HepG2 (cell line): ENCODE measurements around the gene UBE4A. TPM values are rescaled to one million over a fixed set of nuclear protein-coding genes. Genes with fewer than 3 reads are reported as not detected.

Experiments used
- ATAC-seq: fragments of 200-7000 bp; cut with Tn5 transposase; 3 replicates; pipeline ENCODE4 v1.9.1; 2020; ENCODE audit warnings: mild to moderate bottlenecking, moderate library complexity
- BruUV-seq: library from RNA; stranded (reverse); fragments of 400-500 nt; replicated peaks from 2 replicates; lab custom pipeline; 2021; lab: Mats Ljungman, UMichigan
- CTCF ChIA-PET: fragments of 300-600 bp; formaldehyde crosslinking; extraction: SDS; loops from one replicate; lab custom pipeline; 2021; ENCODE audit warnings: low total read pairs, inconsistent platforms, low intra/inter-chr PET ratio; lab: Yijun Ruan, JAX
- POLR2A ChIA-PET: fragments of 350-600 bp; sonication (Branson Sonifier 250); formaldehyde crosslinking; loops from one replicate; lab custom pipeline; 2020; ENCODE audit warnings: antibody characterized with exemption, inconsistent platforms; lab: Yijun Ruan, JAX
- DNase-seq: peaks from one replicate; pipeline ENCODE4 v3.0.0-alpha.2; 2015; ENCODE audit warnings: low spot score
- FAIRE-seq: peaks from 3 replicates; lab custom pipeline; 2011; peaks lifted over from hg19 to GRCh38; lab: Jason Lieb, UNC
- H2AFZ ChIP-seq: one replicate; pipeline ENCODE4 v1.6.1; 2011; ENCODE audit warnings: low read length, inconsistent platforms
- H3K27ac ChIP-seq: fragments of 300-600 bp; 3 replicates; pipeline ENCODE4 v1.8.0; 2011; ENCODE audit warnings: mixed run types, mild to moderate bottlenecking, mixed read lengths, low read length, inconsistent platforms; ENCODE audit not compliant: insufficient read depth; ENCODE audit errors: extremely low read length
- H3K27me3 ChIP-seq, 2 experiments: fragments of 200-600 bp in 1 of 2; 2 replicates in 1 of 2; 3 replicates in 1 of 2; pipeline versions ENCODE4 v1.6.0 to v1.8.0; 2011; ENCODE audit warnings: low read length in 2 of 2, mild to moderate bottlenecking in 2 of 2, moderate library complexity in 2 of 2, inconsistent platforms in 1 of 2; ENCODE audit not compliant: insufficient read depth in 2 of 2, control insufficient read depth in 1 of 2
- H3K36me3 ChIP-seq, 2 experiments: fragments of 200-600 bp in 1 of 2; replicated peaks in 1 of 2; 2 replicates in 1 of 2; 3 replicates in 1 of 2; pipeline versions ENCODE4 v1.5.1 to v1.8.0; 2011; ENCODE audit warnings: low read length in 2 of 2, inconsistent platforms in 1 of 2; ENCODE audit not compliant: insufficient read depth in 2 of 2, control insufficient read depth in 1 of 2
- H3K4me1 ChIP-seq: 2 replicates; pipeline ENCODE4 v1.5.1; 2012; ENCODE audit warnings: low read length, inconsistent platforms; ENCODE audit not compliant: insufficient read depth
- H3K4me2 ChIP-seq: 2 replicates; pipeline ENCODE4 v1.6.0; 2011; ENCODE audit warnings: low read depth, low read length, inconsistent platforms
- H3K4me3 ChIP-seq, 3 experiments: fragments of 200-600 bp in 1 of 3; sonication (generic), shearing (Covaris generic) in 1 of 3; replicated peaks in 1 of 3; 2 replicates each; pipeline ENCODE4 v1.5.1; 2011 to 2016; ENCODE audit warnings: low read length in 3 of 3, inconsistent platforms in 2 of 3, low read depth in 2 of 3, mild to moderate bottlenecking in 2 of 3, control low read depth in 1 of 3, mixed read lengths in 1 of 3; ENCODE audit not compliant: insufficient read depth in 1 of 3
- H3K79me2 ChIP-seq: one replicate; pipeline ENCODE4 v1.6.1; 2011; ENCODE audit warnings: low read length, inconsistent platforms; ENCODE audit not compliant: insufficient read depth
- H3K9ac ChIP-seq: 2 replicates; pipeline ENCODE4 v1.6.0; 2011; ENCODE audit warnings: mild to moderate bottlenecking, low read depth, low read length, inconsistent platforms; ENCODE audit not compliant: insufficient read depth
- H3K9me3 ChIP-seq: 2 replicates; pipeline ENCODE4 v1.5.1; 2012; ENCODE audit warnings: mild to moderate bottlenecking, low read length
- H4K20me1 ChIP-seq: 2 replicates; pipeline ENCODE4 v1.6.0; 2011; ENCODE audit warnings: inconsistent platforms, mild to moderate bottlenecking, low read length, moderate library complexity; ENCODE audit not compliant: insufficient read depth
- ATF7 ChIP-seq, 2 experiments: fragments of 450-650 bp in 1 of 2; sonication (generic) in 1 of 2; formaldehyde crosslinking in 1 of 2; IDR thresholded peaks; 2 replicates each; pipeline versions ENCODE4 v1.4.0 to v1.6.1; 2016 to 2020; ENCODE audit warnings: antibody characterized with exemption in 1 of 2, mild to moderate bottlenecking in 1 of 2, missing genetic modification reagents in 1 of 2
- CEBPB ChIP-seq: IDR thresholded peaks from 2 replicates; pipeline ENCODE4 v1.6.1; 2011; ENCODE audit warnings: low read depth, low read length, improper control_type of control experiment, borderline replicate concordance
- FOXA3 ChIP-seq: IDR thresholded peaks from 2 replicates; pipeline ENCODE4 v1.6.1; 2016; ENCODE audit warnings: missing genetic modification reagents, missing compliant biosample characterization
- RBM22 ChIP-seq: fragments of 200-400 bp; formaldehyde crosslinking; optimal IDR thresholded peaks from 2 replicates; pipeline ENCODE3; 2017; ENCODE audit warnings: mild to moderate bottlenecking, low read length, moderate library complexity
- ZBTB38 ChIP-seq: sonication (generic); formaldehyde crosslinking; IDR thresholded peaks from 2 replicates; pipeline ENCODE4 v1.5.1; 2020; ENCODE audit warnings: mild to moderate bottlenecking, missing genetic modification reagents
- ZNF766 ChIP-seq: sonication (generic); formaldehyde crosslinking; IDR thresholded peaks from 2 replicates; pipeline ENCODE4 v1.5.0; 2020; ENCODE audit warnings: missing genetic modification reagents, borderline replicate concordance
- WGBS: methylation state at CpG from one replicate; pipeline ENCODE4 v1.1.6; 2017; ENCODE audit warnings: low lambda C conversion rate; 5-methylcytosine and 5-hydroxymethylcytosine counted together
- in situ Hi-C: cut with HindIII; loops from 2 replicates; pipeline ENCODE4 v1.10.0; 2017; ENCODE audit warnings: low pct_unique_long_range_greater_than_20kb; ENCODE audit not compliant: extremely low pct_ligation_motif_present
- intact Hi-C: fragments of 100-400 bp; cut with micrococcal nuclease; formaldehyde crosslinking; loops from one replicate; pipeline ENCODE4 v1.10.0; 2022; ENCODE audit not compliant: unreplicated experiment
- polyA plus RNA-seq, 8 experiments: library from polyadenylated mRNA; depleted of rRNA in 3 of 8; stranded (reverse) in 7 of 8; unstranded in 1 of 8; fragments of >200 nt; fragmentation: Illumina TruSeq in 4 of 8; extraction: Trizol in 4 of 8; gene quantifications; 2 replicates each; pipeline versions ENCODE4 v1.2.1 to v1.2.3, GENCODE V29; 2011 to 2016; ENCODE audit warnings: low read depth in 4 of 8, missing spikeins in 1 of 8, mixed read lengths in 1 of 8; ENCODE audit not compliant: insufficient read depth in 1 of 8
- total RNA-seq, 5 experiments: library from RNA; depleted of rRNA; stranded (reverse); fragments of >200 nt; fragmentation: Illumina TruSeq; extraction: Trizol; gene quantifications; 2 replicates each; pipeline ENCODE4 v1.2.3, GENCODE V29; 2016; ENCODE audit warnings: low read depth in 1 of 5
- TF ChIP-seq, protein P1 (sequence below): sonication (generic); formaldehyde crosslinking; conservative IDR thresholded peaks from 2 replicates; pipeline ENCODE4 v1.8.0; 2022; ENCODE audit warnings: missing genetic modification reagents

Gene UBE4A
- total and polyA plus RNA-seq, 2 of the 13 experiments (the other 11 are each of a cell fraction or from before 2014, with no cell fraction given): 15.1 to 32.7 TPM

DNA sequence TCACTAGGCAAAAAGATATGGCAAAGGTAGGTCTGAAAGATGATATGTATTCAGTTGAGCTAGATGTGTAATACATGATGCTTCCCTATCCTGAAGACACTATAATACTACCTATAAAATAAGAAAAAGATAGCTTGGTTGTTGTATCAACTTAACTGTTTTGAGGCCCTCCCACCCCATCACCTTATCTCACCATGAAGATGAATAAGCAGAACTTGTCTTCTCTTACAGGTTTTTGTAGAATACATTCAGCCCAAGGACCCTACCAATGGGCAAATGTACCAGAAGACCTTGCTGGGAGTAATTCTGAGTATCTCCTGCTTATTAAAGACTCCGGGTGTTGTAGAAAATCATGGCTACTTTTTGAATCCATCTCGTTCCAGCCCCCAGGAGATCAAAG, 13.9 kb downstream of the UBE4A start:
- H3K27ac ChIP-seq: no peak overlapping the region
- no peak overlapping the region for H3K4me3 ChIP-seq
- ChIA-PET CTCF (no interaction called here), POLR2A (no interaction called here)
- intact Hi-C loops (no loop called here), in situ Hi-C loops (no loop called here)
- no peaks in the 10 kb centered on the region for H4K20me1 ChIP-seq
- FAIRE-seq: no peak
- H3K4me1 ChIP-seq: no peaks in the 10 kb centered on the region
- 91% methylated on average over 2 of the region's 2 CpGs for WGBS
- no peak overlapping the region for H3K4me2 ChIP-seq
- no peak for DNase-seq
- peaks cover 25 to 79% of the 10 kb centered on the region in 2 experiments for H3K36me3 ChIP-seq
- no peaks in the 10 kb centered on the region for H3K79me2 ChIP-seq
- ATAC-seq: no peak
- H3K9ac ChIP-seq: no peak overlapping the region
- TF ChIP-seq ZBTB38 (CRISPR knock-in tag): no peak
- TF ChIP-seq ZNF766 (CRISPR knock-in tag): no peak
- no peak for TF ChIP-seq FOXA3 (CRISPR knock-in tag)
- TF ChIP-seq RBM22: no peak
- BruUV-seq: no TSS peak
- H2AFZ ChIP-seq: no peak overlapping the region
- H3K9me3 ChIP-seq: no peaks in the 10 kb centered on the region
- H3K27me3 ChIP-seq: no peaks in the 10 kb centered on the region

GRCh38 chr11:118373871-118374270, 14.5 kb downstream of the UBE4A start:
- Histone ChIP-seq H3K79me2 (no peaks in the 10 kb centered on the region), H3K9me3 (no peaks in the 10 kb centered on the region), H3K27ac (no peak overlapping the region), H4K20me1 (no peaks in the 10 kb centered on the region), H3K4me1 (no peaks in the 10 kb centered on the region), H3K4me3 (no peak overlapping the region), H3K4me2 (no peak overlapping the region), H3K36me3 (peaks cover 22 to 78% of the 10 kb centered on the region in 2 experiments), H3K9ac (no peak overlapping the region), H2AFZ (no peak overlapping the region), H3K27me3 (no peaks in the 10 kb centered on the region)
- WGBS: 98% methylated on average over 4 of the region's 5 CpGs
- CTCF ChIA-PET: no interaction called here
- intact Hi-C loops (no loop called here), in situ Hi-C loops (no loop called here)
- DNase-seq (no peak), ATAC-seq (no peak), FAIRE-seq (no peak)
- POLR2A ChIA-PET: no interaction called here
- TF ChIP-seq, protein P1, sequence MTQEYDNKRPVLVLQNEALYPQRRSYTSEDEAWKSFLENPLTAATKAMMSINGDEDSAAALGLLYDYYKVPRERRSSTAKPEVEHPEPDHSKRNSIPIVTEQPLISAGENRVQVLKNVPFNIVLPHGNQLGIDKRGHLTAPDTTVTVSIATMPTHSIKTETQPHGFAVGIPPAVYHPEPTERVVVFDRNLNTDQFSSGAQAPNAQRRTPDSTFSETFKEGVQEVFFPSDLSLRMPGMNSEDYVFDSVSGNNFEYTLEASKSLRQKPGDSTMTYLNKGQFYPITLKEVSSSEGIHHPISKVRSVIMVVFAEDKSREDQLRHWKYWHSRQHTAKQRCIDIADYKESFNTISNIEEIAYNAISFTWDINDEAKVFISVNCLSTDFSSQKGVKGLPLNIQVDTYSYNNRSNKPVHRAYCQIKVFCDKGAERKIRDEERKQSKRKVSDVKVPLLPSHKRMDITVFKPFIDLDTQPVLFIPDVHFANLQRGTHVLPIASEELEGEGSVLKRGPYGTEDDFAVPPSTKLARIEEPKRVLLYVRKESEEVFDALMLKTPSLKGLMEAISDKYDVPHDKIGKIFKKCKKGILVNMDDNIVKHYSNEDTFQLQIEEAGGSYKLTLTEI (CRISPR knock-in tag): no peak
- TF ChIP-seq CEBPB: peak; percentile 64; the same call in 1 of the 2 replicates
- TF ChIP-seq ATF7 (IDR thresholded peaks at IDR 0.05): peak; percentile 44; the same call in 1 of the 2 replicates
- TF ChIP-seq ATF7 (CRISPR knock-in tag; IDR thresholded peaks at IDR 0.05): no peak
- no TSS peak for BruUV-seq
